NCI-H146 treated with DMSO at 0.1 percent for 48 hours (cell line): Measurements from ENCODE around the gene GPC4.

Experiments used
- DNase-seq: peaks from one replicate; lab custom pipeline; 2025; ENCODE audit not compliant: unreplicated experiment; lab: John Stamatoyannopoulos, UW

GPC4 gene

GRCh38 chrX:133412246-133412645 lies 3.0 kb downstream of the GPC4 start:
- DNase-seq: no peak

GRCh38 chrX:133410550-133410949 lies 4.7 kb downstream of the GPC4 start:
- DNase-seq: no peak

- DNase-seq: no peak
Observed at GRCh38 chrX:133405498-133406185, 9.6 kb downstream of the GPC4 start.

GRCh38 chrX:133403984-133404383 lies 11.3 kb downstream of the GPC4 start:
- DNase-seq: no peak

- no peak for DNase-seq
Observed at GRCh38 chrX:133402830-133403625, 12.3 kb downstream of the GPC4 start.

- no peak for DNase-seq
Observed at GRCh38 chrX:133402042-133402453, 13.2 kb downstream of the GPC4 start.

GRCh38 chrX:133401536-133401935 lies 13.8 kb downstream of the GPC4 start:
- DNase-seq: no peak

GRCh38 chrX:133399411-133399810 lies 15.9 kb downstream of the GPC4 start:
- DNase-seq: no peak

- no peak for DNase-seq
Observed at GRCh38 chrX:133394765-133395164, 20.5 kb downstream of the GPC4 start.

GRCh38 chrX:133392671-133393070 lies 22.6 kb downstream of the GPC4 start:
- no peak for DNase-seq

GRCh38 chrX:133391111-133391510 lies 24.2 kb downstream of the GPC4 start:
- no peak for DNase-seq

GRCh38 chrX:133390676-133391075 lies 24.6 kb downstream of the GPC4 start:
- no peak for DNase-seq

GRCh38 chrX:133389975-133390374 lies 25.3 kb downstream of the GPC4 start:
- no peak for DNase-seq

GRCh38 chrX:133384454-133384853 lies 30.8 kb downstream of the GPC4 start:
- DNase-seq: no peak

GRCh38 chrX:133380711-133381619 lies 34.3 kb downstream of the GPC4 start:
- no peak for DNase-seq

- DNase-seq: no peak
Observed at GRCh38 chrX:133376422-133376821, 38.9 kb downstream of the GPC4 start.

GRCh38 chrX:133375615-133376340 lies 39.5 kb downstream of the GPC4 start:
- no peak for DNase-seq

- DNase-seq: no peak
Observed at GRCh38 chrX:133374874-133375387, 40.4 kb downstream of the GPC4 start.

GRCh38 chrX:133373386-133374079 lies 41.8 kb downstream of the GPC4 start:
- no peak for DNase-seq

GRCh38 chrX:133370696-133371275 lies 44.5 kb downstream of the GPC4 start:
- DNase-seq: no peak
